ENCODE measurements around the gene ADAMTSL1.

ADAMTSL1 gene

GRCh38 chr9:18526685-18527084 lies 52.7 kb downstream of the ADAMTSL1 start:
- DNase-seq (ENCODE audit: low read depth) = no peak
- TF ChIP-seq, protein P1, sequence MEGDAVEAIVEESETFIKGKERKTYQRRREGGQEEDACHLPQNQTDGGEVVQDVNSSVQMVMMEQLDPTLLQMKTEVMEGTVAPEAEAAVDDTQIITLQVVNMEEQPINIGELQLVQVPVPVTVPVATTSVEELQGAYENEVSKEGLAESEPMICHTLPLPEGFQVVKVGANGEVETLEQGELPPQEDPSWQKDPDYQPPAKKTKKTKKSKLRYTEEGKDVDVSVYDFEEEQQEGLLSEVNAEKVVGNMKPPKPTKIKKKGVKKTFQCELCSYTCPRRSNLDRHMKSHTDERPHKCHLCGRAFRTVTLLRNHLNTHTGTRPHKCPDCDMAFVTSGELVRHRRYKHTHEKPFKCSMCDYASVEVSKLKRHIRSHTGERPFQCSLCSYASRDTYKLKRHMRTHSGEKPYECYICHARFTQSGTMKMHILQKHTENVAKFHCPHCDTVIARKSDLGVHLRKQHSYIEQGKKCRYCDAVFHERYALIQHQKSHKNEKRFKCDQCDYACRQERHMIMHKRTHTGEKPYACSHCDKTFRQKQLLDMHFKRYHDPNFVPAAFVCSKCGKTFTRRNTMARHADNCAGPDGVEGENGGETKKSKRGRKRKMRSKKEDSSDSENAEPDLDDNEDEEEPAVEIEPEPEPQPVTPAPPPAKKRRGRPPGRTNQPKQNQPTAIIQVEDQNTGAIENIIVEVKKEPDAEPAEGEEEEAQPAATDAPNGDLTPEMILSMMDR (IDR thresholded peaks at IDR 0.05; ENCODE audit: control insufficient read depth, extremely low read depth, insufficient read depth) = no peak
- H3K4me3 ChIP-seq (ENCODE audit: low read depth, low read length) = no peak overlapping the region

DNA sequence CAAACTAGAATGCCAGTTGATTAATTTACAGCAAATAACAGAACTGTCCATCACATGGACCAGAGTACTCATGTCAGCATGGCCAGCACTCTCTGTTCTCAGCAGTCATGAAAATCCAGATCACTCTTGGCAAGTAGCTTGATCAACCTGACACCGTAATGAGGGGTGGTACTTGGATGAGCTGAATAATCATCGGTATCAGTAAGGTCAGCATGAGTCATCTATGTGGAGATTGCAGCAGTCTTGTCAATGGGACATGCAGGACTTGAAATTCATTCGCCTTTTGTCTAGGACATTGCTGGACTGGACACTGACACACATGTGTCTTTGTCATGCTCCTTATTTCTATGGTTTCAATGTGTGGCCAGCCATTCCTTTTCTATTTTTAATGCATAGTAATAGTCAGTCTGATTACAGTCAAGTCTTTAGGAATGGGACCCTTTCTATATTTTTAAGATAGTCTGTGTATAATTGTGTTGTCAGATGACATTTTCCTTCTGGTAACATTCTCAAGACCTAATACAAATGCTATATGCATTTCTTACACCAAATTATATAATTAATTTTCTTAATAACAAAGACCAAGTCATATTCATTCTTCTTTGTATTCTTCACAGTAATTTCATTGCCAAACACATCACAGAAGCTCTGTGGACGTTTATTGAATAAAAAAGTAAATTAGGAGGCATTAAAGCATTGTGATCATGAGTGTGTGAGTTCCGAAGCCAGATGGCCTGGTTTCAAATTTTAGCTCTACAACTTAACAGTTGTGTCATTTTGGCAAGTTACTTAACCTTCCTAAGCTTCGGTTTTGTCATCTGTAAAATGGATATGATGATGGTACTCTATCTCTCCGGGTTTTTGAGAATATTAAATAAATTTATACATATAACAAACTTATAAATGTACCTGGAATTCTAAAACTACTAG lies 57.4 kb downstream of the ADAMTSL1 start:
- TF ChIP-seq, protein P1 (IDR thresholded peaks at IDR 0.05; ENCODE audit: control insufficient read depth, extremely low read depth, insufficient read depth) = no peak
- no peak overlapping the region for H3K4me3 ChIP-seq (ENCODE audit: low read depth, low read length)
- no peak for DNase-seq (ENCODE audit: low read depth)

DNA sequence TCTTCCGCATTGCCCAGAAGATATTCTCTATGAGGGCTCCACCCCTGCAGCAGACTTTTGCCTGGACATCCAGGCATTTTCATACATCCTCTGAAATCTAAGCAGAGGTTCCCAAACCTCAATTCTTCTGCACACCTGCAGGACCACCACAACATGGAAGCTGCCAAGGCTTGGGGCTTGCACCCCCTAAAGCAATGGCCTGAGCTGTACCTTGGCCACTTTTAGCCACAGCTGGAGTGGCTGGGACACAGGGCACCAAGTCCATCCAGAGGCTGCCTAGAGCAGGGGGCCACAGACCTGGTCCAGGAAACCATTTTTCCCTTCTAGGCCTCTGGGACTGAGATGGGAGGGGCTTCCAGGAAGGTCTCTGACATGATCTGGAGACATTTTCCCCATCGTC lies 60.7 kb downstream of the ADAMTSL1 start:
- TF ChIP-seq, protein P1 (IDR thresholded peaks at IDR 0.05; ENCODE audit: control insufficient read depth, extremely low read depth, insufficient read depth) = no peak
- H3K4me3 ChIP-seq (ENCODE audit: low read depth, low read length) = no peak overlapping the region
- DNase-seq (ENCODE audit: low read depth) = no peak

GRCh38 chr9:18536554-18536953 lies 62.6 kb downstream of the ADAMTSL1 start:
- TF ChIP-seq, protein P1 (IDR thresholded peaks at IDR 0.05; ENCODE audit: control insufficient read depth, extremely low read depth, insufficient read depth) = no peak
- DNase-seq (ENCODE audit: low read depth) = no peak
- no peak overlapping the region for H3K4me3 ChIP-seq (ENCODE audit: low read depth, low read length)

DNA sequence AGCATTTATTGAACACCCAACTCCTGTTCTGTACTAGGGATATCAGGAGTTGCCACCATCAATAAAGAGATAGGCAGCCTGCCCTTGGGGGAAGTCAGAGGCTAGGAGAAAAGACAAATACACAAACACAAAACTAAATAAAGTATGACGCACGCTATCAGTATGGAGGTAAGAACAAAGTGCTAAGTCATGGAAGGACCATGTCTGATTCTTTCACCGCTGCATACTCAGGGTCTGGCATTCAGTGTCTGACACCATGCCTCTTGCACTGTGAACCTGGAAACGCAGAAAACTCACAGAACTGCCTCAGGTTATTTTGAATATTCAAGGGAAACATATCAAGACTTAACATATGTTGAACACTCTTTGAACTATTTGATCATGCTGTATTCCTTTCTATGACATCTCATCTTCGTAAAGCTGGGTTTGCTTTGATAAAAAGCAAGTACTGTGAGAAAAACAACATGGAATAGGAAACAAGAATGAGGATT lies 65.3 kb downstream of the ADAMTSL1 start:
- TF ChIP-seq, protein P1 (IDR thresholded peaks at IDR 0.05; ENCODE audit: control insufficient read depth, extremely low read depth, insufficient read depth) = no peak
- no peak overlapping the region for H3K4me3 ChIP-seq (ENCODE audit: low read depth, low read length)
- DNase-seq (ENCODE audit: low read depth) = no peak

GRCh38 chr9:18542837-18543405 lies 69.0 kb downstream of the ADAMTSL1 start:
- no peak for DNase-seq (ENCODE audit: low read depth)
- H3K4me3 ChIP-seq (ENCODE audit: low read depth, low read length) = no peak overlapping the region
- TF ChIP-seq, protein P1 (IDR thresholded peaks at IDR 0.05; ENCODE audit: control insufficient read depth, extremely low read depth, insufficient read depth) = no peak
